GM12872 (cell line): Measurements from ENCODE around the gene KRTAP5-11.

Experiments
- TF ChIP-seq, protein P1 (sequence below): IDR thresholded peaks from 3 replicates; pipeline ENCODE4 v1.5.1; 2011; ENCODE audit warnings: low read depth, mild to moderate bottlenecking, low read length, moderate library complexity; ENCODE audit not compliant: insufficient read depth

The KRTAP5-11 gene

DNA sequence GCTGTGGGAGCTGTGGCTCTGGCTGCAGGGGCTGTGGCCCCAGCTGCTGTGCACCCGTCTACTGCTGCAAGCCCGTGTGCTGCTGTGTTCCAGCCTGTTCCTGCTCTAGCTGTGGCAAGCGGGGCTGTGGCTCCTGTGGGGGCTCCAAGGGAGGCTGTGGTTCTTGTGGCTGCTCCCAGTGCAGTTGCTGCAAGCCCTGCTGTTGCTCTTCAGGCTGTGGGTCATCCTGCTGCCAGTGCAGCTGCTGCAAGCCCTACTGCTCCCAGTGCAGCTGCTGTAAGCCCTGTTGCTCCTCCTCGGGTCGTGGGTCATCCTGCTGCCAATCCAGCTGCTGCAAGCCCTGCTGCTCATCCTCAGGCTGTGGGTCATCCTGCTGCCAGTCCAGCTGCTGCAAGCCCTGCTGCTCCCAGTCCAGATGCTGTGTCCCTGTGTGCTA, 33.9 kb downstream of the KRTAP5-11 start:
- TF ChIP-seq, protein P1, sequence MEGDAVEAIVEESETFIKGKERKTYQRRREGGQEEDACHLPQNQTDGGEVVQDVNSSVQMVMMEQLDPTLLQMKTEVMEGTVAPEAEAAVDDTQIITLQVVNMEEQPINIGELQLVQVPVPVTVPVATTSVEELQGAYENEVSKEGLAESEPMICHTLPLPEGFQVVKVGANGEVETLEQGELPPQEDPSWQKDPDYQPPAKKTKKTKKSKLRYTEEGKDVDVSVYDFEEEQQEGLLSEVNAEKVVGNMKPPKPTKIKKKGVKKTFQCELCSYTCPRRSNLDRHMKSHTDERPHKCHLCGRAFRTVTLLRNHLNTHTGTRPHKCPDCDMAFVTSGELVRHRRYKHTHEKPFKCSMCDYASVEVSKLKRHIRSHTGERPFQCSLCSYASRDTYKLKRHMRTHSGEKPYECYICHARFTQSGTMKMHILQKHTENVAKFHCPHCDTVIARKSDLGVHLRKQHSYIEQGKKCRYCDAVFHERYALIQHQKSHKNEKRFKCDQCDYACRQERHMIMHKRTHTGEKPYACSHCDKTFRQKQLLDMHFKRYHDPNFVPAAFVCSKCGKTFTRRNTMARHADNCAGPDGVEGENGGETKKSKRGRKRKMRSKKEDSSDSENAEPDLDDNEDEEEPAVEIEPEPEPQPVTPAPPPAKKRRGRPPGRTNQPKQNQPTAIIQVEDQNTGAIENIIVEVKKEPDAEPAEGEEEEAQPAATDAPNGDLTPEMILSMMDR, result no peak

DNA sequence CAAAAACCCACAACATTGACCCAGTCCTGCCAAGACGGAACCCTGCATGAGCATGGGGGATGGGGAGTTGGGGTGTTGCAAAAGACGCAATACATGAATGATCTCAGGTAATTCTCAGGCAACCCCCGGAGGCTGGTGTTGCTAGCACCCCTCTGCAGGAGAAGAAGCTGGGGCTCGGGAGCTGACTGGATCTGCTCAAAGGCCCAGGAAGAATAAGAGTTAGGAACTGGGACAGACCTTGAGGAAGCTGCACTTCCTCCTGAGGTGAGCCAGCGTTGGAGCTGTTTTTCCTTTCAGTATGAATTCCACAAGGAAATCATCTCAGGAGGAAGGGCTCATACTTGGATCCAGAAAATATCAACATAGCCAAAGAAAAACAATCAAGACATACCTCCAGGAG, 34.6 kb downstream of the KRTAP5-11 start, which contains the start of gene KRTAP5-9:
Gene KRTAP5-9 (plus strand): TSS at position 301 of the 400 bp plus-strand sequence. CDS start 238 bp downstream, outside the sequence.
- TF ChIP-seq, protein P1, result no peak

DNA sequence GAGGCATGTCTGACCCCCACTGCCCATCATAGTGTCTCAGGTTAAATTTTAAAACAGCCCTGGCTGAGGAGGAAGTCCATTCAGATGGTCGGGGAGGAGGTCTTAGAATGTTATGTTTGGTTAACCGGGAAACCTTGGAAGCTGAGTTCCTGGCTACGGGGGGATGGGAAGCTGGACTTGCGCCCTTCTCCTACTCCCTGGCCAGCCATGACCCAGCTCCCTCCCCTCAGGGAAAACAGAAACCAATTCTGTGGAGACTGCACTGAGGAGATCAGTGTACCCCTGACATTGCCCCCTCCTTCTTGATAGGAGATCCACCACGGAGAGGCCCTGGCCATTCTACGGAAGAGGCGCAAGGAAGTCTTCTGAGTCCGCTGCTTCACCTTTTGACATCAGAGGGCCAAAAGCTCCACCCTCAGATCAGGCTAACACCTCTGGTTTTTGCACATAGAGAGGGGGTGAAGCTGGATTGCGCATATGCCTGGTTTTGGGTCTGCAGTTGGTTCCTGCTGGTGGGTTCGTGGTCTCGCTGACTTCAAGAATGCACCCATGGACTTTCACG, 37.2 kb downstream of the KRTAP5-11 start:
- TF ChIP-seq, protein P1, result no peak

DNA sequence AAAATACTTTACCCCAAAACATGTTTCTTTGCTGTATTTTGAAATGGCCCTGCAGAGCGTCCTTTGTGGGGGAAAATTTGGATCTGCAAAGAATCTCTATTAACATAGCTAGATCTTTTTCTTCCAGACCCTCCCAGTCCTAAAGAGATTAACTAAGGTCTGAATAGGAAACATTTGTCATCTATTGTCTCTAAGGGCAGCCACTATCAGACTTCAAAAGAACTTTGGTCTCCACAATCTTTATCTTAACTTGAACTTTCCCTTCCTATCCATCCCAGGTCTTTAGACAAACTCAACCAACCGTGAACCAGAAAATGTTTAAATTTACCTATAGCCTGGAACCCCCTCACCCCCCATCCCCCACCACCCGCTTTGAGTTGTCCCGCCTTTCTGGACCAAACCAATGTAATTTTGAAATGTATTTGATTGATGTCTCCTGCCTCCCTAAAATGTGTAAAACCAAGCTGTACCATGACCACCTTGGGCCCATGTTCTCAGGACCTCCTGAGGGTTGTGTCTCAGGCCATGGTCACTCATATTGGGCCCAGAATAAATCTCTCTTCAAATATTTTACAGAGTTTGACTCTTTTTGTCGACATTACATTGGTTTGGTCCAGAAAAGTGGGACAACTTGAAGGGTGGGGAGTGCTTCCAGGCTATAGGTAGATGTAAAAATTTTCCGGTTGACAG, 38.0 kb downstream of the KRTAP5-11 start:
- TF ChIP-seq, protein P1, result no peak

DNA sequence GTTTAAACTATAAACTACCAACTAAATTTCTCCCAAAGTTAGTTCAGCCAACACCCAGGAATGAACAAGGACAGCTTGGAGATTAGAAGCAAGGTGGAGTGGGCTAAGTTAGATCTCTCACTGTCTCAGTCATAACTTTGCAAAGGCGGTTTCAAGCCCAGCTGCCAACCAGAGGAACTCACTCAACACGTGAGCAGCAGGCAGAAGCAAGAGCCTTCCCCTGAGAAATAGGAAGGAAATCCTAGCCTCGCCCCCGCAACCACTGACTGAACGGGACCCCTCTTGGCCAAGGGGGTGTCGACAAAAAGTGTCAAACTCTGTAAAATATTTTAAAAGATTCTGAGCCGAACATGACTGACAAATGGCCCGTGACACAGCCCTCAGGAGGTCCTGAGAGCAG, 38.8 kb downstream of the KRTAP5-11 start:
- TF ChIP-seq, protein P1, result no peak

DNA sequence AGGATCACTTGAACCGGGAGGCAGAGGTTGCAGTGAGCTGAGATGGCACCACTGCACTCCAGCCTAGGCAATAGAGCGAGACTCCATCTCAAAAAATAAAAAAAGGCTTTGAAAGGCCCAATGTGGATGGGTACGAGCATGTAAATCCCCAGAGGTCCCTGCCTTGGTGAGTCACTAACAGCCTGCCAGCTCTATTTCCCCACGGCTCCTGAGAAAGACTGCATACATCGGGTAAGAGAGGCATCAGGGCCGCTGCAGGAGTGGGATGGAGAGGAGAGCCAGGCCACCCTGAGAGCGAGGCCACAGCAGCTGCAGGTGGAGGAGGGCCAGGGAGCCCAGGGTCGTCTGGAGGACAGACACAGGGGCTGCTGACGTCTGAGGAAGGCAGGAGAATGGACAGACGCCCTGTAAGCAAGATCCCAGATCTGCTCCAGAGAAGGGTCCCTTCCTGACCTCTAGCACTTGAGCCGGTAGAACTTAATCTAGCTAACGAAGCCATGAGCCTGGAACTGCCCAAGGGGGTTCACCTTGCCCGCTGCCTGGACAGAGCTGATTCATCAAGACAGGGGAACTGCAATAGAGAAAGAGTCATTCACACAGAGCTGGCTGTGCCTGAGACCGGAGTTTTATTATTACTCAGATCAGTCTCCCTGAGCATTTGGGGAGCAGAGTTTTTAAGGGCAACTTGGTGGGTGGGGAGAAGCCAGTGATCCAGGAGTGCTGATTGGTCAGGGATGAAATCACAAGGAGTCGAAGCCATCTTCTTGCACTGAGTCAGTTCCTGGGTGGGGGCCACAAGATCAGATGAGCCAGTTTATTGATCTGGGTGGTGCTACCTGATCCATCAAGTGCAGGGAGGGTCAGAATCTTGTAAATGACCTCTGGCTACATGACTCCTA, 39.5 kb downstream of the KRTAP5-11 start:
- TF ChIP-seq, protein P1, result no peak

DNA sequence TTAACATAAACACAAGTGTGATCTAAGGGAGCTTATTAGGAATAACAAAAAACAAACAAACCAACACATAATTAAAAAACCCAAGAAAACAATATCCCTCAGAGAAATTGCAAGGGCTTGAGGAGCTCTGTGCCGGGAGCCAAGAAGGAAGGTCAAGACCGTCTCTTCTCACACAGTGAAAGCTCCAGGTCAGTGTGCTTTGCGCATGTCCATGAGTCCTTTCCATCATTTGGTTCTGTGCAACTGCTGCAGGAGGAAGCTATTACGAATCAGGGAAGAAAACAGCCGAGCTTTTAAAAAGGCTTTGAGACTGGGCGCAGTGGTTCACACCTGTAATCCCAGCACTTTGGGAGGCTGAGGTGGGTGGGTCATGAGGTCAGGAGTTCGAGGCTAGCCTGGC, 40.3 kb downstream of the KRTAP5-11 start:
- TF ChIP-seq, protein P1, result no peak
